ENCODE measurements around the gene CAPN8. TPM values are rescaled to one million over a fixed set of nuclear protein-coding genes. Genes with fewer than 3 reads are reported as not detected.

Gene CAPN8
- total and polyA plus RNA-seq, 4 donors: 0.08 to 0.16 TPM; not detected in 2

DNA sequence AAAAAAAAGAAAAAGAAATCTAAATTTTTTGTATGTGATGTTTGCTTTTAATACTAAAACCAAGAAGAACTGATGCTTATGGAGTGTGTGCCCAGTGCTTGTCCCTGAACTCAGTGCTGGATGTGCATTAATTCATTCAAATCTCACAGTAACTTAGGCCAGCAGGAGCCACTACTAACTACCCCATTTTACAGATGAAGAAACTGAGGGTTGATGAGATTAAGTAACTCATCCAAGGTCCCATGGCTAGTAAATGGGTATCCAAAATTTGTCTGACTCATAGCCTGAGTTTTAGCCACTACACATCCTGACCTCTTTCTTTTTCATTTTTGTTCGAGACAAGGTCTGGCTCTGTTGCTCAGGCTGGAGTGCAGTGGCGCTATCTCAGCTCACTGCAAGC is 144.4 kb downstream of the CAPN8 start:
- no peaks in the 10 kb centered on the region for H3K4me1 ChIP-seq (ENCODE audit: control insufficient read depth in 4 of 4, insufficient read depth in 4 of 4, low read length in 3 of 4)
- H3K27me3 ChIP-seq (ENCODE audit: control insufficient read depth in 4 of 4, insufficient read depth in 4 of 4, low read length in 3 of 4): no peaks in the 10 kb centered on the region
- no peaks in the 10 kb centered on the region for H3K36me3 ChIP-seq (ENCODE audit: control insufficient read depth in 4 of 4, insufficient read depth in 3 of 4, low read depth in 1 of 4, low read length in 3 of 4)
- no peak overlapping the region for H3K4me3 ChIP-seq (ENCODE audit: low read depth in 1 of 3, low read length in 3 of 3)
- TF ChIP-seq, protein P1, sequence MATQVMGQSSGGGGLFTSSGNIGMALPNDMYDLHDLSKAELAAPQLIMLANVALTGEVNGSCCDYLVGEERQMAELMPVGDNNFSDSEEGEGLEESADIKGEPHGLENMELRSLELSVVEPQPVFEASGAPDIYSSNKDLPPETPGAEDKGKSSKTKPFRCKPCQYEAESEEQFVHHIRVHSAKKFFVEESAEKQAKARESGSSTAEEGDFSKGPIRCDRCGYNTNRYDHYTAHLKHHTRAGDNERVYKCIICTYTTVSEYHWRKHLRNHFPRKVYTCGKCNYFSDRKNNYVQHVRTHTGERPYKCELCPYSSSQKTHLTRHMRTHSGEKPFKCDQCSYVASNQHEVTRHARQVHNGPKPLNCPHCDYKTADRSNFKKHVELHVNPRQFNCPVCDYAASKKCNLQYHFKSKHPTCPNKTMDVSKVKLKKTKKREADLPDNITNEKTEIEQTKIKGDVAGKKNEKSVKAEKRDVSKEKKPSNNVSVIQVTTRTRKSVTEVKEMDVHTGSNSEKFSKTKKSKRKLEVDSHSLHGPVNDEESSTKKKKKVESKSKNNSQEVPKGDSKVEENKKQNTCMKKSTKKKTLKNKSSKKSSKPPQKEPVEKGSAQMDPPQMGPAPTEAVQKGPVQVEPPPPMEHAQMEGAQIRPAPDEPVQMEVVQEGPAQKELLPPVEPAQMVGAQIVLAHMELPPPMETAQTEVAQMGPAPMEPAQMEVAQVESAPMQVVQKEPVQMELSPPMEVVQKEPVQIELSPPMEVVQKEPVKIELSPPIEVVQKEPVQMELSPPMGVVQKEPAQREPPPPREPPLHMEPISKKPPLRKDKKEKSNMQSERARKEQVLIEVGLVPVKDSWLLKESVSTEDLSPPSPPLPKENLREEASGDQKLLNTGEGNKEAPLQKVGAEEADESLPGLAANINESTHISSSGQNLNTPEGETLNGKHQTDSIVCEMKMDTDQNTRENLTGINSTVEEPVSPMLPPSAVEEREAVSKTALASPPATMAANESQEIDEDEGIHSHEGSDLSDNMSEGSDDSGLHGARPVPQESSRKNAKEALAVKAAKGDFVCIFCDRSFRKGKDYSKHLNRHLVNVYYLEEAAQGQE (IDR thresholded peaks at IDR 0.05): no peak
- no peak for TF ChIP-seq GABPA (IDR thresholded peaks at IDR 0.05 in 1 of 2, conservative IDR thresholded peaks at IDR 0.05 in 1 of 2)
- no peak for TF ChIP-seq FOXA2 (IDR thresholded peaks at IDR 0.05)
- no peak for TF ChIP-seq RAD21 (IDR thresholded peaks at IDR 0.05)
- no peak for TF ChIP-seq JUND (IDR thresholded peaks at IDR 0.05)
- TF ChIP-seq EGR1 (IDR thresholded peaks at IDR 0.05; ENCODE audit: low read depth in 2 of 2): no peak
- no peak for TF ChIP-seq SP1 (IDR thresholded peaks at IDR 0.05)
- TF ChIP-seq TAF1 (conservative IDR thresholded peaks at IDR 0.05): no peak
- TF ChIP-seq NR2F2 (IDR thresholded peaks at IDR 0.05): no peak
- no peak for TF ChIP-seq FOXA1 (IDR thresholded peaks at IDR 0.05)
- TF ChIP-seq YY1 (IDR thresholded peaks at IDR 0.05): no peak
- TF ChIP-seq, protein P2, sequence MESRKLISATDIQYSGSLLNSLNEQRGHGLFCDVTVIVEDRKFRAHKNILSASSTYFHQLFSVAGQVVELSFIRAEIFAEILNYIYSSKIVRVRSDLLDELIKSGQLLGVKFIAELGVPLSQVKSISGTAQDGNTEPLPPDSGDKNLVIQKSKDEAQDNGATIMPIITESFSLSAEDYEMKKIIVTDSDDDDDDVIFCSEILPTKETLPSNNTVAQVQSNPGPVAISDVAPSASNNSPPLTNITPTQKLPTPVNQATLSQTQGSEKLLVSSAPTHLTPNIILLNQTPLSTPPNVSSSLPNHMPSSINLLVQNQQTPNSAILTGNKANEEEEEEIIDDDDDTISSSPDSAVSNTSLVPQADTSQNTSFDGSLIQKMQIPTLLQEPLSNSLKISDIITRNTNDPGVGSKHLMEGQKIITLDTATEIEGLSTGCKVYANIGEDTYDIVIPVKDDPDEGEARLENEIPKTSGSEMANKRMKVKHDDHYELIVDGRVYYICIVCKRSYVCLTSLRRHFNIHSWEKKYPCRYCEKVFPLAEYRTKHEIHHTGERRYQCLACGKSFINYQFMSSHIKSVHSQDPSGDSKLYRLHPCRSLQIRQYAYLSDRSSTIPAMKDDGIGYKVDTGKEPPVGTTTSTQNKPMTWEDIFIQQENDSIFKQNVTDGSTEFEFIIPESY (IDR thresholded peaks at IDR 0.05): no peak
- TF ChIP-seq, protein P3, sequence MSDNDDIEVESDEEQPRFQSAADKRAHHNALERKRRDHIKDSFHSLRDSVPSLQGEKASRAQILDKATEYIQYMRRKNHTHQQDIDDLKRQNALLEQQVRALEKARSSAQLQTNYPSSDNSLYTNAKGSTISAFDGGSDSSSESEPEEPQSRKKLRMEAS (IDR thresholded peaks at IDR 0.05): no peak
- TF ChIP-seq HNF4G (IDR thresholded peaks at IDR 0.05): no peak
- TF ChIP-seq, protein P4, sequence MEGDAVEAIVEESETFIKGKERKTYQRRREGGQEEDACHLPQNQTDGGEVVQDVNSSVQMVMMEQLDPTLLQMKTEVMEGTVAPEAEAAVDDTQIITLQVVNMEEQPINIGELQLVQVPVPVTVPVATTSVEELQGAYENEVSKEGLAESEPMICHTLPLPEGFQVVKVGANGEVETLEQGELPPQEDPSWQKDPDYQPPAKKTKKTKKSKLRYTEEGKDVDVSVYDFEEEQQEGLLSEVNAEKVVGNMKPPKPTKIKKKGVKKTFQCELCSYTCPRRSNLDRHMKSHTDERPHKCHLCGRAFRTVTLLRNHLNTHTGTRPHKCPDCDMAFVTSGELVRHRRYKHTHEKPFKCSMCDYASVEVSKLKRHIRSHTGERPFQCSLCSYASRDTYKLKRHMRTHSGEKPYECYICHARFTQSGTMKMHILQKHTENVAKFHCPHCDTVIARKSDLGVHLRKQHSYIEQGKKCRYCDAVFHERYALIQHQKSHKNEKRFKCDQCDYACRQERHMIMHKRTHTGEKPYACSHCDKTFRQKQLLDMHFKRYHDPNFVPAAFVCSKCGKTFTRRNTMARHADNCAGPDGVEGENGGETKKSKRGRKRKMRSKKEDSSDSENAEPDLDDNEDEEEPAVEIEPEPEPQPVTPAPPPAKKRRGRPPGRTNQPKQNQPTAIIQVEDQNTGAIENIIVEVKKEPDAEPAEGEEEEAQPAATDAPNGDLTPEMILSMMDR (IDR thresholded peaks at IDR 0.05; ENCODE audit: low read depth, low read length, missing input control): no peak
- no peak for TF ChIP-seq RXRA (IDR thresholded peaks at IDR 0.05)
- TF ChIP-seq, protein P5, sequence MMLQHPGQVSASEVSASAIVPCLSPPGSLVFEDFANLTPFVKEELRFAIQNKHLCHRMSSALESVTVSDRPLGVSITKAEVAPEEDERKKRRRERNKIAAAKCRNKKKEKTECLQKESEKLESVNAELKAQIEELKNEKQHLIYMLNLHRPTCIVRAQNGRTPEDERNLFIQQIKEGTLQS (IDR thresholded peaks at IDR 0.05): no peak
- 96% methylated on average over 2 of the region's 2 CpGs for WGBS
- no peaks in the 10 kb centered on the region for H3K9me3 ChIP-seq (ENCODE audit: control insufficient read depth in 4 of 4, low read length in 3 of 4)
- no peak overlapping the region for H3K9ac ChIP-seq (ENCODE audit: low read depth in 1 of 2, low read length in 2 of 2)
- no peak for DNase-seq (ENCODE audit: low spot score)
- H3K27ac ChIP-seq (ENCODE audit: low read depth in 1 of 2, low read length in 2 of 2): no peak overlapping the region

DNA sequence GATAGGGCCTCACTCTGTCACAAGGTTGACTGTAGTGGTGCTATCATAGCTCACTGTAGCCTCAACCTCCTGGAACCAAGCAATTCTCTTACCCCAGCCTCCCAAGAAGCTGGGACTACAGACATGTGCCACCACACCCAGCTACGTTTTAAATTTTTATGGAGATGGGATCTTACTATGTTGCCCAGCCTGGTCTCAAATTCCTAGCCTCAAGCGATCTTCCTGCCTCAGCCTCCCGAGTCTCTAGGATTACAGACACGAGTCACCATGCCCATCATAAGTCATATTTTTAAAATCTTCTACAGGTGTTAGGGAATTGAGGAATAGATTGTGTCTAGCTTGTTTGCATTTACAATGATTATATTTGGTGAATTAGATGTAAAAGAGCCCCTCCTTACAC is 145.3 kb downstream of the CAPN8 start:
- TF ChIP-seq, protein P2 (IDR thresholded peaks at IDR 0.05): no peak
- TF ChIP-seq HNF4A (conservative IDR thresholded peaks at IDR 0.05): no peak
- TF ChIP-seq NR2F2 (IDR thresholded peaks at IDR 0.05): no peak
- no peak for TF ChIP-seq TAF1 (conservative IDR thresholded peaks at IDR 0.05)
- TF ChIP-seq, protein P4 (IDR thresholded peaks at IDR 0.05; ENCODE audit: low read depth, low read length, missing input control): no peak
- no peak for TF ChIP-seq RAD21 (IDR thresholded peaks at IDR 0.05)
- TF ChIP-seq GABPA (IDR thresholded peaks at IDR 0.05 in 1 of 2, conservative IDR thresholded peaks at IDR 0.05 in 1 of 2): no peak
- no peak for TF ChIP-seq SP1 (IDR thresholded peaks at IDR 0.05)
- no peak for TF ChIP-seq RXRA (IDR thresholded peaks at IDR 0.05)
- no peak for TF ChIP-seq FOXA1 (IDR thresholded peaks at IDR 0.05)
- Histone ChIP-seq H3K4me3 (ENCODE audit: low read depth in 1 of 3, low read length in 3 of 3) (no peak overlapping the region), H3K9ac (ENCODE audit: low read depth in 1 of 2, low read length in 2 of 2) (no peak overlapping the region), H3K4me1 (ENCODE audit: control insufficient read depth in 4 of 4, insufficient read depth in 4 of 4, low read length in 3 of 4) (no peaks in the 10 kb centered on the region), H3K27me3 (ENCODE audit: control insufficient read depth in 4 of 4, insufficient read depth in 4 of 4, low read length in 3 of 4) (no peaks in the 10 kb centered on the region), H3K36me3 (ENCODE audit: control insufficient read depth in 4 of 4, insufficient read depth in 3 of 4, low read depth in 1 of 4, low read length in 3 of 4) (no peaks in the 10 kb centered on the region), H3K27ac (ENCODE audit: low read depth in 1 of 2, low read length in 2 of 2) (no peak overlapping the region), H3K9me3 (ENCODE audit: control insufficient read depth in 4 of 4, low read length in 3 of 4) (no peaks in the 10 kb centered on the region)
- 87% methylated on average over 4 of the region's 4 CpGs for WGBS
- DNase-seq (ENCODE audit: low spot score): no peak
